HG03064 (cell line): Measurements from ENCODE around the gene L1CAM.

Source experiments
- ATAC-seq: cut with Tn5 transposase; IDR thresholded peaks from one replicate; pipeline ENCODE4 v1.9.1; 2021; ENCODE audit warnings: low read depth; ENCODE audit not compliant: unreplicated experiment

Gene L1CAM

DNA sequence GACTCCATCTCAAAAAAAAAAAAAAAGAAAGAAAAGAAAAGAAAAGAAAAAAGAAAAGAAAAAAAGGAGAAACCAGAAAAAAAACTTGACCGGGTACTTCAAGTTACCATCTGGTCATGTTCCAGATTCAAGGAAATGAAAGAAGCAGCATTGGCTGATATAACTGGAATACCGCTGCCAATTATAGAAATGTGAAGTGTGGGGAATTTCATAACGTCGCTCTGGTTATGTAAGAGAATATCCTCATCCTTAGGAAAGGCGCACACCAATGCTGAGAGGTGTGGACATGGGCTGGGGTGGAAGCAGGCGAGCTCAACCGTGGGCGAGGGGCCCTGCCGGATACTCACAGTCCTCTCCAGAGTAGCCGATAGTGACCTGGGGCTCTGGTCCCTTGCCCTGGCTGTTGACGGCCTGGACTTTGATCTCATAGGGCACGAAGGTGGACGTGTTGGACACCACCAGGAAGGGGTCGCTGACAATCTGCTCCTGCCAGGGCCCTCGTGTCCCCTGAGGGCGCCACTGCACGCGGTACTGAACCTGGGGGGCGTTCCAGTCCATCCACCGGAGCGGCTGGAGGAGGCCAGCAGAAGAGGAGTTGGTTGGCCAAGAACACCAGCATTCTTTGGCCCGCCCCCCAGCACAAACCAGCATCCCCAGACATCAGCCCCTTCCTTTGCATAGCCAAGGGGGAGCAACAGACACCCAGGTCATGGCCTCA lies 19.5 kb downstream of the L1CAM start:
- no peak for ATAC-seq

DNA sequence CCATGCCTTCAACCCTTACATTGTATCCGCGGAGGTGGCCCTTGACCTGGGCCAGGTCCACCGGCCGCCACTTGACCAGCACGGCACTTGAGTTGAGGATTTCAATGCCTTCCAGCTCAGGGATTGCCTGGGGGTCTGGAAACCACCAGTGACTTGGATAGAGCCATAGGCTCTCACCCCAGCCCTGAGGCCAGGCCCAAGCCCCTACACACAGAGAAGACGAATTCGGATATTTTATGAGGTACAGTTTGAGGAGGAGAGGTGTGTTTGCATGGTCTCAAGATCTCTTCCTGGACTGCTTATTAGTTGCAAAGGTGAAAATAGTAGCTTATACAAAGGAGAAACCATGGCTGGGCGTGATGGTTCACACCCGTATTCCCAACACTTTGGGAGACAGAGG lies 20.3 kb downstream of the L1CAM start:
- no peak for ATAC-seq

DNA sequence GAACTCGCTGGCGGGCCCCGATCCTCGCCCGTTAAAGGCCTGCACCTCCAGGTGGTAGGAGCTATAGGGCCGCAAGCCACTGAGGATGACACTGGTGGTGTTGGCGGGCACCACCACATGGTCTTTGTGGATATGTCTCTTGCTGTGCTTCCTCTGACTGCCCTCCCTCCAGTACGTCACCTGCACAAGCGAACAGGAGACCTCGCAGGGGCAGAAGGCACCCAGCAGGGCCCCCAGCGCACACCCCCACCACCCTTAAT lies 20.7 kb downstream of the L1CAM start:
- ATAC-seq: no peak

DNA sequence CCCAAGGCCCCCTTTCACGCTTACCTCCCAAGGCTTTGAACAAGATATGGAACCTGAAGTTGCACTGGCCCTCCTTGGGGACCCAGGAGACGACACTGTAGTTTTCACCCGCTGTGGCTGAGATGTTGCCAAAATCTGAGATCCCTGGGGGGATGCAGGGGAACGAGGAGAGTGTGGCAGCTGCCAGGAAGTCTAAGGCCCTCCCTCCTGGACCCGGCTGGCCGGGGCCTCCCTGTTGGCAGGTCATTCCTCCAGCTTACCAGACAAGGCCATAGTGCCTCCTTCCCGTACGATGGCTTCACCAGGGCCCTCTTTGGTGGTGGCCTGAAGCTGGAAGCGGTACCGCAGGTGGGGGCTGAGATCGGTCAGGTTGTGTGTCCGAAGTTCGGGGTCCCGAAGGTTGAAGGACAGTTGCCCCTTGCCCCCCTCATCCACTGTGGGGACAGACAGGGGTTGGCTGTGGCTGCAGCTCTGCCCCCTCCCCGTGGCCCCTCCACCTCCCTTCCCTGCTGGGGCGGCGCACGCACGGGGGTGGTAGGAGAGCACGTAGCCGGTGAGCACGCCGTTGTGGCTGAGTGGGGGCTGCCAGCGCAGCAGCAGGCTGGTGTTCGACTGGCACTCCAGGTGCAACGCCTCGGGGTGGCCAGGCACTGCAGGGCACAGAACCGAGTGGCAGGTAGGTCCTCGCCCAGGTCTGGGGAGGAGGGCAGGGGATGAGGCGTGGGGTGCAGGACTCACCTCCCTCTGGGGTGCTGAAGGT lies 21.2 kb downstream of the L1CAM start:
- ATAC-seq: no peak

DNA sequence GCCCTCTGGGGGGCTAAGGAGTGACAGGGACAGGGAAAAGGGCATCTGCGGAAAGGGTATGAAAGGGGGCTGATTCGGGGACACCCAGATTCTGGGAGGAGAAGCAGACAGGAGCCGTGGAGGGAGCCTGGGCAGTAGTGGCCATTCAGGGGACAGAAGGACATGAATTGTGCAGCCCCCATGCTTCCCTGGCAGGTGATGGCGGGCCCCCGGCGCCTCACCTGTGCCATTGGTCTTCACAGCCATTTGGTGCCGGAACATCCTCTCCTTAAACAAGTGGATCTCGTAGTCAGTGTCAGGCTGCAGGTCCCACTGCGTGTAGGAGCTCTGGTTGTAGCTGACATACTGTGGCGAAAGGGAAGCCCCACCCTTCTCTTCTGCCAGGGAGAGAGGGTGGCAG lies 21.9 kb downstream of the L1CAM start:
- ATAC-seq: no peak

DNA sequence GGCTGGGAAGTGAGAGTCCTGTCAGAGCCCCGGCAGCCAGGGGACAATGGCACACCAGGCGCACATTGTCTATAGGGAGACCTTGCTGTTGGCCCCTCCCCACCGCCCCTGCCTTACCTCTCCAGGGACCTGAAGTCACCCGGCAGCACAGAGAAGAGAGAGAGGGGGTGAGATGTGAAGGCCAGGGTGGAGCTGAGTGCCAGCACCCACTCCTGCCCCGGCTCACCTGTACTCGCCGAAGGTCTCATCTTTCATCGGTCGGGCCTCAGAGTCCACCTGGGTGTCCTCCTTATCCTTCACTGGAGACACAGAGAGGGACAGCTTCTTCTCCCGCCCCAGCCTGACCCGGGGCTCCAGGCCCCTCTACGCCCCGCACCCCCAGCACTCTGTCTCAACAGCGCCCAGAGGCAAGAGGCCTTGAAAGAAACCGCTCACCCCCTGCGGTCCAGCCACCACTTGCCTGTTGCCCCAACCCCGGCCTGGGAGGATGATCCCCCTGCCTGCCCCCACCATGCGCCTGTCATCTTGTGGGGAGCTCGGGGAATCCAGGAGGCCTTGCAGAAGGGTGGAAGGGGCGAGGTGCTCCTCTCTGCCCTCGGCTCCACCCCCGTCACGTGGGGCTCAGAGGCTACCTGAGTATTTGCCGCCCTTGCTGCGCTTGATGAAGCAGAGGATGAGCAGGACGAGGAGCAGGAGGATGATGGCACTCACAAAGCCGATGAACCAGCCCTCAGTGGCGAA lies 22.6 kb downstream of the L1CAM start:
- no peak for ATAC-seq

DNA sequence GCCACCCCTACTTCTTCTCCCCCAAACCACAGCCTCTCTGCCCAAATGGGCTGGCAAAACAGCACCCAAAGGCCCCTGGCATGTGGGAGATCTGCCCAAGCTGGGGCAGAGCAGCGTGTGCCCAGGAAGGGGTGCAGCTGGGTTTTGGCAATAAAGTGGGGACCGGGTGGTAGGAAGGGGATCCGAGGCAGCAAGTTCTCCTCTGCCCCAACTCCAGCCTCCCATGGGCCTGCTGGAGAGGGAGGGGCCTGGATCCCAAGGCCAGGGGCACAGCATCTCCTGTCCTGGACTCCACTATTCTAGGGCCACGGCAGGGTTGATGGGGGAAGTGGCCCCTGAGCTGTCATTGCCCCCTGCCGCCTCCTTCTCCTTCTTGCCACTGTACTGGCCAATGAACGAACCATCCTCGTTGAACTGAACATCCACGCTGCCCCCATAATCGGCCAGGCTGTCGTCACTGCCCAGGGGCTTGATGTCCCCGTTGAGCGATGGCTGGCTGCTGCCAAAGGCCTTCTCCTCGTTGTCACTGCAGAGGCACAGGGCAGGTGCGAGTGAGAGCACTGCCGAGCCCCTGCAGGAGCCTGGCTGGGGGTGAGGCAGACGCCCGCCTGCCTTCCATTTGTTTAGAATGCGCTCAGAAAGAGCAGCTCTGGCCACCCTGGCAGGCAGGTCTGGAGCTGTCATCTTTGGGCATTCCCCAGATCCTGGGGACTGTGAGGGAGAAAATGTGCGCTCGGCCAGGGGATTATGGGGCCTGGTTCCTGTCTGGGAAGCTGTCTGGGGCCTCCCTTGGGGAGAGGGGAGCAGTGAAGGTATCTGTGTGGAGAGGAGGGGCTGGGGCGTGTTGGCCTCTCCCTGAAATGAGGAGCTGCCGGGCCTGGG lies 23.4 kb downstream of the L1CAM start:
- ATAC-seq: no peak

DNA sequence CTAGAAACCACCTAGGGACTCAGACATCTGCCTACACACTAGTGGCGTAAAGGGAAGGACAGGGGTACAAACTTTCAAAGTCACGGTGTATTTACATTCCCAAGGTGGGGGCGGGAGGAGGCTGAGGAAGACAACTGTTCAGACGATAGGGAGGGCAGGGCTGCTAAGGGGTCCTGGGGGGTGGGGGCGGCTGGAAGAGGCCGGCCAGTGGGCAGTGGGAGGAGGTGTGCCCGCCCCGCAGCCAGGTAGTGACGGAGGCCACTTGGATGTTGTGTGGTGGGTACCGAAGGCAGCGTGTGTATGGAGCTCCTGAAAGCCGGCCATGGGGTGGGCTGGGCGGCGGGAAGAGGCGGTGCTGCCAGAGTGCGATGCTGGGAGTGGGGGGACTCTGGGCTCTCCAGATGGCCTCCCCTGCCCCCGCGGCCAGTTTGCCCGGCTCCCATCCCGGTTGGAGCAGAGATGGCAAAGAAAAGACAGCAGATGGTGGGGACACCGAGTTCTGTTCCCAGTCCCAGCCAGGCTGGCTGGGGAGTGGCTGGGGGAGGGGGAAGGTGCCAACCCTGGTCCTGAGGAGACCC lies 24.2 kb downstream of the L1CAM start:
- ATAC-seq: no peak

DNA sequence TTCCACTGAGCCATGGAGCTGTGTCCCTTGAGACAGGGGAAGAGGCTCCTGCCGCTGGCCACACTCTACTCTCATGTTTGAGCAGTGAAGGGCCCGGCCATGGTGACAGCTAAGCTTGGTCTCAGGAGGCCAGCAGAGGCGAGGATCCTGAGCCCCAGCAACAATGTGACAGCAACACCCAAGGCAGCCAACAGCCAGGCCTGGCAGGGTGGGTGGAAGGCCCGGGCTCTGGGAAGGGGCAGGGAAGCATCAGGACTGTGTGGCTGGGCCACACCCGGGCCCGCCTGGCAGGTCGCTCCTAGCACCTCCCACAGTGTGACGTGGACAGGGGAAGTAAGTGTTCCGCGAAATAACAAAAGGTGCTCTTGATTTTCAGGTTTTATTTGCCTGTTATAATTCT lies 24.8 kb downstream of the L1CAM start:
- no peak for ATAC-seq

DNA sequence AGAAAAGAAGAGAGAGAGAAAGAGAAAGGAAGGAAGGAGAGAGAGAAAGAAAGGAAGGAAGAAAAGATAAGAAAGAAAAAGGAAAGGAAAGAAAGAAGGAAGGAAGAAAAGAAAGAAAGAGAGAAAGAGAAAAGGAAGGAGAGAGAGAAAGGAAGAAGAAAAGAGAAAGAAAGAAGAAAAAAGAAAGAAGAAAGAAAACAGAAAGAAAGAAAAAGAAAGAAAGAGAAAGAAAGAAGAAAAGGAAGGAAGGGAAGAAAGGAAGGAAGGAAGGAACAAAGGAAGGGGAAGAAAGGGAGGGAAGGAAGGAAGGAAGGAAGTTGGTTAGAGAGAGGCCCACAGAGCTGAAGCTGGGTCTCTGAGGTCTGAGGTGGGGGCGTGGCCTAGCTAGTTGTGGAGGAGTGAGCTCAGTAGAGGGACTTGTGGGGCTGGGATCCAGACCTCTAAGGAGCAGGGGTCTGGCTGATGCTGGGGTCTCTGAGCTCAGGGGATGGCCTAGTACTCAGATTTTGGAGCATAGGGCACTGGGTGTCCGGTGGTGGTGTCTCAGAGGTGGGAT lies 28.5 kb downstream of the L1CAM start:
- ATAC-seq: no peak

DNA sequence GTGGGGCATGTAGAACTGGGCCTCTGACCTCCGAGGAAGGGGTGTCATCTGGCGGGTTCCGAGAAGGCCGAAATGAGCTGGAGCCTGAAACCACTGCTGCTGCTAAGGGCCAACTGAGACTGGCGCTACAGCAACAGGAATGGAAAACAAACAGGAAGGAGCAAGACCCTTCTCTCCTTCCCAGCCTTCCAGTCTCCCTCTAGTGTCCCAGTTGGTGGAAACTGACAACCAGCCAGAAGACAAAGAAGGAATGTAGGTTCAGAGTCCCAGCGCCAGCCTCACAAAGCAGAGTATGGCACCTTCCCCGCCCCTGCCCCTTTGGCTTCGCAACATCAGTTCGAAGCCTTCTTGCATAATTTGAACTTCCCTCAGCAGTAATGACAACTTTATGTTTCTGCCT lies 31.3 kb downstream of the L1CAM start:
- no peak for ATAC-seq

DNA sequence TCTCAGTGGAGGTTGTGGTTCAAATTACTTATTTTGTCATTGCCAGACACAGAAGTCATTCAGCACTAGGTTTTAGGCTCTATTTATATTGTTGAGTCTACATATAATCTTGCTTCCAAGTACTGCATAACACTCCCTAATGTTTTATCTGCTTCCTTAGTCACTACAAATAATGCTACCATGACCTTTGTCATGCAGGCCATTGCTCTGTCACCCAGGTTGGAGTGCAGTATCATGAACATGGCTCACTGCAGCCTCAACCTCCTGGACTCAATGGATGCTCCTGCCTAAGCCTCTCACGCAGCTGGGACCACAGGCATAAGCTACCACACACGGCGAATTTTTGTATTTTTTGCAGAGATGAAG lies 32.1 kb downstream of the L1CAM start:
- ATAC-seq: no peak

DNA sequence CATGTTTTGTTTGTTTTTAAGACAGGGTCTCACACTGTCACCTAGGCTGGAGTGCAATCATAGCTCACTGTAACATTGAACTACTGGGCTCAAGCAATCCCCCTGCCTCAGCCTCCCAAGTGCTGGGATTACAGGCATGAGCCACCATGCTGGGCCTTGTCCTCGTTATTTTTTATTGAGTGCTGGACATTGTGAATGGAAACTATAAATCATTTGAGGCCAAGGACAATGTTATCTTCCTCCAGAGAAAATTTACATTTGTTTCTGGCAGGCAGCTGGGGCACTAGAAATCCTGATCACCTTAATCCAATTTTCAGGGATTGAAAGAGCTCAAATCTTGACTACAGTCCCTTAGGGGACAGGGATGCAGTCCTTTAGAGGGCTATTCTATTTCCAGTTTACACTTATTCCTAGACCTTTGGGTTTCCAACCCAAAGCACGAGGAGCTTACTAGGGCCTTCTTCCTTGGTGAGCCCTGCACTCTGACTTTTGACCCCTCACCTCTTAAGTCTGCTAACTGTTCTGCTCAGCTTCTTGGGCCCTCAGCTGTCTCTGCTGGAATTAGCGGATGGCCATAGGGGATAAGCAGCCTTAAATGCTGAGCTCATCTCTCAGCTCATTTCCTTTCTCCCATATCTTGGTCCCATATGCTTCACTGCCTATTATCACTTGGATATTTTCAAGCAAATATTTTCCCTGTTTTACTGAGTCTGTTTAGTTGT lies 32.6 kb downstream of the L1CAM start:
- ATAC-seq: no peak

DNA sequence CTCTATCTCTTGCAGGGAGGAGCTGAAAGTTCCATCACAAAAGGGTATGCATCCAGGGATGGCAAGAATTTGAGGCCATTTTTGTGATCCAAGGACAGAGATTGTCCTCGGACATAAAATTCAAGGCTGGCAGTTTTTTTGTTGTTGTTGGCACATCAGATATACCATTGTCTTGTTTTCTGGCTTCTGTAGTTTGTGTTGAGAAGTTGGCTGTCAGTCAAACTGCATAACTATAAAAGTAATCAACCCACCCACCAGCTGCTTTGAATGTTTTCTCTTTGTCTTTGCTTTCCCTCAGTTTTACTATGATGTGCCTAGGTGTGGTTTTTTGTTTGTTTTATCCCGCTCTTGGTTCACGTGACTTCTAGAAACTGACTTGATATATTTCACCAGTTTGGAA lies 34.0 kb downstream of the L1CAM start:
- no peak for ATAC-seq

DNA sequence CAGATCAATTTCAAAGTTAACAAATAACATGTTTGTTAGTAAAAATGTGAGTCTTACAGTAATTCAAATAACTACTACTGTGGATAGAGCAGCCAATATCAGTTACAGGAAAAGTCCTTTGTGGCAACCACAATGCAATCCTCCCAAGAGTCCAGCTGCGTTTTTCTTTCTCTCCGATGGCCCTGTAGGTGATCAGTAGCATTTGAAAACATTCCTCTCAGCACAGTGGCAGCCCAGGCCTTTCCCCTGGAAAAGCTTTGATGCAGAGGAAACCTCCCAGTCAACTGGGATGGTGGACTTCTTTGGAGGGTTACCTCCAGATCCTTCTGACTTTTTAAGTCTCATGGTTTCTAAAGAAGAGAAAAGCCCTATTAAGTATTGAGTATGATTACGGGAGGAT lies 37.6 kb downstream of the L1CAM start:
- no peak for ATAC-seq

DNA sequence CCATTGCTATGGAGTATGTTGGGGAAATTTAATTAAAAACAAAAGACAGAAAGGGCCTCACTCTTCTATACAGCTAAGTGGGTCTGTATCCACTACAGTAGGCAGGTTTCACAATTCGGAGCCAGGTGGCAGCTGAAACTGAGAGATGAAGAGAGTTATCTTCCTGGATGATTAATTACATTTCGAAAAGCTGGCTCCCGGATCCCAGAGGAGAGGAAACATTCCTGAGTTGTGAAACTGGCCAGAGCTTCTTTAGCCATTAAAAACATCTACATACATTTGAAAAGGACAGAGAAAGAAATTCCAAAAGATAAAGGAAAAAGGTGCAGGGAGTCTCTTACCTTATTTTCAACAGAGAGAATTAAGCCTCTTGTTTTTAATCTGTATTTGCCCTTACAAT lies 40.1 kb downstream of the L1CAM start:
- no peak for ATAC-seq

DNA sequence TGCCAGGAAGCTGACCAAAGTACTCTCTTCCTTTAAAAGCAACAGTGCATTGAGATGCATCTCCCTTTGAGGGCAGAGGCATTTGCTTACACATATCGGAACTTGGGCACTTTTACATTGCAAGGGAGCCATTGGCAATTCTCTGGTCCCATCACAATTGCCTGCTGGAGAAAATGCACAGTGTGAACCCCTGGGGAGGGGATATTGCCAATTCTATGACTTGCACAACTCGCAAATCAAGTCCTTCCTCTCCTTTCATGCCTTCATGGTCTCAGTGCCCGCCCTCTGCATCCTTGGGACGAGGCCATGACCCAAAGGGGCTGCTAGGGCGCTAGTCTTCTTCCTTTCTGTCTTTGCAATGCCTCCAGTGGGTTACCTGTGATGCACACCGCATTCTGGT lies 40.8 kb downstream of the L1CAM start:
- ATAC-seq: no peak

DNA sequence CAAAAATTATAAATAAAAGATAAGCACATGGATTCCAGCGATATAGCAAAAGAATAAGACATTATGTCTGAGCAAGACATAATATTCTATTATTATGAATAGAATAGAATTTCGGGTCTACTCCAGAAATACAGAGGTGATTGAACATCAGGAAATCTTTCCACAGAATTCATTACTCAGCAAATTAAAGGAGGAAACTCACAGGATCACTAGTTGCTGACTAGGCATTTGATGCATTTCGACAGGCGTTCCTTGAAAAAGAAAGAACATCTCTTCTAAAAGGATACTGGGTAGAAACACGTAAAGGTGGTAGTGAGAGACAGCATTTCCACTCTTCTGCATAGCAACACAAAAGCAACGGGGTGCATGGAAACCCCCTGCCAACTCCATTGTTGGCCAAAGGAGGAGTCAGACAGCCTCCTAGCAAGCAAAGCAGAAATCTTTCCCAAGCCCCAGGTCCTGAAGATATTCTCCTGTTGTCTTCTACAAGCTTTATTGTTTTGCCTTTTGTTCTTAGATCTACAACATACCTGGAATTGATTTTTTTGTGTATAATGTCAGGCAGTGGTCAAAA lies 41.4 kb downstream of the L1CAM start:
- ATAC-seq: no peak

DNA sequence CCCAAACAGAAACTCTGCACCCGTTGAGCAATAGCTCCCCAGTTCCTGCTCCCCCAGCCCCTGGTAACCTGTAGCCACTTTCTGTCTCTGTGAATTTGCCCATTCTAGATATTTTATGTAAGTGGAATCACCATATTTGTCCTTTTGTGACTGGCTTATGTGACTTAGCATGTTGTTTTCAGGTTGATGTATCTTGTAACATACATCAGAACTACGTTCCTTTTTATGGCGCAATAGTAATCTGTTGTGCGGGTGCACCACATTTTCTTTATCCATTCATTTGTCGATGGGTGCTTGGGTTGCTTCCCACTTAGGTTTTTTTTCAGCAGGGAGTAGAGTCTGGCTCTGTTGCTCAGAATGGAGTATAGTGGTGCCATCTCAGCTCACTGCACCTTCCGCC lies 49.1 kb downstream of the L1CAM start:
- ATAC-seq: no peak
